HCT116 (cell line): Measurements from ENCODE around the gene VWA3B. TPM values are rescaled to one million over a fixed set of nuclear protein-coding genes. Genes with fewer than 3 reads are reported as not detected.

Source experiments
- ATAC-seq: fragments of 200-7000 bp; cut with Tn5 transposase; 2 replicates; pipeline ENCODE4 v1.9.1; 2020; ENCODE audit warnings: mild to moderate bottlenecking, moderate library complexity
- BruUV-seq: library from RNA; stranded (reverse); fragments of 400-500 nt; replicated peaks from 2 replicates; lab custom pipeline; 2021; lab: Mats Ljungman, UMichigan
- CTCF ChIA-PET: fragments of 300-600 bp; sonication (Branson Sonifier 250); formaldehyde crosslinking; loops from one replicate; lab custom pipeline; 2021; ENCODE audit warnings: antibody characterized with exemption; lab: Charles Lee
- POLR2A ChIA-PET: fragments of 300-600, 350-600 bp; sonication (Branson Sonifier 250); formaldehyde crosslinking; loops from one replicate; lab custom pipeline; 2021; ENCODE audit warnings: antibody characterized with exemption; lab: Charles Lee
- RAD21 ChIA-PET, 2 experiments: fragments of 300-600 bp; sonication (Branson Sonifier 250); formaldehyde crosslinking; loops; one replicate each; lab custom pipeline; 2023; ENCODE audit warnings: low total read pairs in 2 of 2; ENCODE audit not compliant: uncharacterized antibody in 2 of 2, unreplicated experiment in 2 of 2, low non-redundant PET in 1 of 2; lab: Charles Lee
- DNase-seq: peaks from one replicate; pipeline ENCODE4 v3.0.0-alpha.2; 2010; ENCODE audit warnings: low read depth, low spot score
- H2AFZ ChIP-seq: fragments of 200-600 bp; shearing (Covaris generic), sonication (generic); 2 replicates; pipeline ENCODE4 v1.6.1; 2017; ENCODE audit warnings: low read depth, mixed run types, mixed read lengths, antibody characterized with exemption, low read length; ENCODE audit not compliant: poor library complexity, severe bottlenecking
- H3K27ac ChIP-seq: 2 replicates; pipeline ENCODE4 v1.5.1; 2012; ENCODE audit warnings: low read depth, low read length
- H3K27me3 ChIP-seq: fragments of 200-600 bp; sonication (generic); 2 replicates; pipeline ENCODE4 v1.6.1; 2016; ENCODE audit warnings: mixed run types, low read length, mixed read lengths; ENCODE audit not compliant: insufficient read depth
- H3K36me3 ChIP-seq, 2 experiments: fragments of 200-500 bp in 1 of 2; fragments of 200-600 bp in 1 of 2; sonication (Bioruptor generic) in 1 of 2; sonication (generic) in 1 of 2; 2 replicates each; pipeline versions ENCODE4 v1.5.1 to v1.6.1; 2014 to 2016; ENCODE audit warnings: low read length in 2 of 2, inconsistent platforms in 1 of 2, mixed read lengths in 1 of 2, mixed run types in 1 of 2; ENCODE audit not compliant: insufficient read depth in 2 of 2, control insufficient read depth in 1 of 2
- H3K4me1 ChIP-seq, 2 experiments: fragments of 200-600 bp in 1 of 2; sonication (generic) in 1 of 2; 2 replicates each; pipeline versions ENCODE4 v1.5.1 to v1.6.1; 2012 to 2017; ENCODE audit warnings: low read length in 2 of 2, inconsistent platforms in 1 of 2, mild to moderate bottlenecking in 1 of 2, mixed read lengths in 1 of 2, mixed run types in 1 of 2, moderate library complexity in 1 of 2; ENCODE audit not compliant: insufficient read depth in 2 of 2, control insufficient read depth in 1 of 2
- H3K4me2 ChIP-seq: fragments of 200-600 bp; sonication (generic); 2 replicates; pipeline ENCODE4 v1.6.1; 2017; ENCODE audit warnings: mixed run types, low read length, mixed read lengths
- H3K4me3 ChIP-seq, 2 experiments: fragments of 200-600 bp in 1 of 2; sonication (generic) in 1 of 2; replicated peaks in 1 of 2; 2 replicates each; pipeline ENCODE4 v1.5.1; 2011 to 2016; ENCODE audit warnings: low read length in 2 of 2, control low read depth in 1 of 2, low read depth in 1 of 2, mild to moderate bottlenecking in 1 of 2, mixed read lengths in 1 of 2, mixed run types in 1 of 2
- H3K79me2 ChIP-seq: fragments of 200-600 bp; sonication (generic); 2 replicates; pipeline ENCODE4 v1.6.1; 2017; ENCODE audit warnings: mild to moderate bottlenecking, mixed run types, low read length, moderate library complexity, mixed read lengths; ENCODE audit not compliant: insufficient read depth
- H3K9ac ChIP-seq: fragments of 200-600 bp; sonication (generic); 2 replicates; pipeline ENCODE4 v1.6.1; 2016; ENCODE audit warnings: low read length, mixed read lengths
- H3K9me2 ChIP-seq: fragments of 200-600 bp; sonication (generic), shearing (Covaris generic); 2 replicates; pipeline ENCODE4 v1.6.1; 2017; ENCODE audit warnings: mixed run types, mild to moderate bottlenecking, moderate library complexity; ENCODE audit not compliant: insufficient read depth
- H3K9me3 ChIP-seq, 2 experiments: fragments of 200-500 bp in 1 of 2; fragments of 200-600 bp in 1 of 2; sonication (Bioruptor generic) in 1 of 2; sonication (generic) in 1 of 2; 2 replicates each; pipeline ENCODE4 v1.6.1; 2014 to 2017; ENCODE audit warnings: low read length in 2 of 2, mixed read lengths in 2 of 2, inconsistent platforms in 1 of 2, low read depth in 1 of 2, mild to moderate bottlenecking in 1 of 2, mixed run types in 1 of 2, moderate library complexity in 1 of 2; ENCODE audit not compliant: control insufficient read depth in 1 of 2, insufficient read depth in 1 of 2
- H4K20me1 ChIP-seq: fragments of 200-600 bp; sonication (generic), shearing (Covaris generic); 2 replicates; pipeline ENCODE4 v1.6.1; 2017; ENCODE audit warnings: mixed run types, mild to moderate bottlenecking, moderate library complexity; ENCODE audit not compliant: insufficient read depth
- ATF3 ChIP-seq: IDR thresholded peaks from 2 replicates; pipeline ENCODE4 v1.6.1; 2012
- CBX3 ChIP-seq: IDR thresholded peaks from 2 replicates; pipeline ENCODE4 v1.6.1; 2012; ENCODE audit warnings: low read depth
- CTCF ChIP-seq, 3 experiments: fragments of 200-600 bp in 1 of 3; sonication (generic) in 1 of 3; IDR thresholded peaks in 2 of 3; conservative IDR thresholded peaks in 1 of 3; 2 replicates each; pipeline ENCODE4 v1.5.1; 2012 to 2017; ENCODE audit warnings: low read depth in 2 of 3, low read length in 2 of 3, antibody characterized with exemption in 1 of 3, borderline replicate concordance in 1 of 3, control low read depth in 1 of 3, mild to moderate bottlenecking in 1 of 3, mixed read lengths in 1 of 3, mixed run types in 1 of 3, moderate library complexity in 1 of 3; ENCODE audit not compliant: insufficient read depth in 1 of 3
- EGR1 ChIP-seq: IDR thresholded peaks from 2 replicates; pipeline ENCODE4 v1.6.1; 2012; ENCODE audit warnings: low read depth
- ELF1 ChIP-seq: IDR thresholded peaks from 2 replicates; pipeline ENCODE4 v1.6.1; 2012; ENCODE audit warnings: low read depth, borderline replicate concordance
- EZH2 ChIP-seq: fragments of 200-600 bp; sonication (generic); IDR thresholded peaks from 2 replicates; pipeline ENCODE4 v1.6.1; 2017; ENCODE audit warnings: antibody characterized with exemption, mixed run types
- EZH2phosphoT487 ChIP-seq: fragments of 200-600 bp; IDR thresholded peaks from 2 replicates; pipeline ENCODE4 v1.6.1; 2018; ENCODE audit warnings: antibody characterized with exemption, borderline replicate concordance
- FOSL1 ChIP-seq: IDR thresholded peaks from 2 replicates; pipeline ENCODE4 v1.6.1; 2012; ENCODE audit warnings: low read depth
- JUND ChIP-seq: IDR thresholded peaks from 2 replicates; pipeline ENCODE4 v1.6.1; 2012
- MAX ChIP-seq: IDR thresholded peaks from 2 replicates; pipeline ENCODE4 v1.6.1; 2012
- POLR2A ChIP-seq: IDR thresholded peaks from 2 replicates; pipeline ENCODE4 v1.7.0; 2011; ENCODE audit warnings: borderline replicate concordance; ENCODE audit not compliant: insufficient read depth, insufficient read length; ENCODE audit errors: extremely low read depth
- POLR2AphosphoS5 ChIP-seq: IDR thresholded peaks from 2 replicates; pipeline ENCODE4 v1.6.1; 2011; ENCODE audit warnings: mild to moderate bottlenecking, low read depth, low read length, moderate library complexity
- RAD21 ChIP-seq: IDR thresholded peaks from 2 replicates; pipeline ENCODE4 v1.6.1; 2012; ENCODE audit warnings: low read depth, mild to moderate bottlenecking
- REST ChIP-seq: IDR thresholded peaks from 2 replicates; pipeline ENCODE4 v1.6.1; 2012; ENCODE audit warnings: low read depth
- SP1 ChIP-seq: IDR thresholded peaks from 2 replicates; pipeline ENCODE4 v1.6.1; 2012; ENCODE audit warnings: low read depth
- SRF ChIP-seq: IDR thresholded peaks from 2 replicates; pipeline ENCODE4 v1.6.1; 2012; ENCODE audit warnings: low read depth
- TCF7L2 ChIP-seq: IDR thresholded peaks from 2 replicates; pipeline ENCODE4 v1.7.0; 2011; ENCODE audit warnings: borderline replicate concordance, inconsistent platforms; ENCODE audit not compliant: insufficient read depth, insufficient read length; ENCODE audit errors: extremely low read depth
- YY1 ChIP-seq: IDR thresholded peaks from 2 replicates; pipeline ENCODE4 v1.6.1; 2011; ENCODE audit warnings: low read length, low read depth, moderate library complexity, mild to moderate bottlenecking; ENCODE audit not compliant: insufficient replicate concordance; ENCODE audit errors: extremely low read depth
- ZFX ChIP-seq: fragments of 450-650 bp; IDR thresholded peaks from 2 replicates; pipeline ENCODE4 v1.6.1; 2017
- ZNF274 ChIP-seq: fragments of 200-500 bp; sonication (Bioruptor generic); IDR thresholded peaks from 2 replicates; pipeline ENCODE4 v1.6.1; 2014; ENCODE audit warnings: mild to moderate bottlenecking, low read depth, low read length, inconsistent platforms
- intact Hi-C: fragments of 100-400 bp; cut with micrococcal nuclease; formaldehyde crosslinking; loops from 2 replicates; pipeline ENCODE4 v1.10.0; 2022
- total RNA-seq: library from RNA; stranded (reverse); gene quantifications from one replicate; pipeline ENCODE4 v1.2.1, GENCODE V29; 2021; ENCODE audit not compliant: unreplicated experiment

Gene VWA3B
- total RNA-seq, 1 experiment from 2014 or later: 0.47 TPM

DNA sequence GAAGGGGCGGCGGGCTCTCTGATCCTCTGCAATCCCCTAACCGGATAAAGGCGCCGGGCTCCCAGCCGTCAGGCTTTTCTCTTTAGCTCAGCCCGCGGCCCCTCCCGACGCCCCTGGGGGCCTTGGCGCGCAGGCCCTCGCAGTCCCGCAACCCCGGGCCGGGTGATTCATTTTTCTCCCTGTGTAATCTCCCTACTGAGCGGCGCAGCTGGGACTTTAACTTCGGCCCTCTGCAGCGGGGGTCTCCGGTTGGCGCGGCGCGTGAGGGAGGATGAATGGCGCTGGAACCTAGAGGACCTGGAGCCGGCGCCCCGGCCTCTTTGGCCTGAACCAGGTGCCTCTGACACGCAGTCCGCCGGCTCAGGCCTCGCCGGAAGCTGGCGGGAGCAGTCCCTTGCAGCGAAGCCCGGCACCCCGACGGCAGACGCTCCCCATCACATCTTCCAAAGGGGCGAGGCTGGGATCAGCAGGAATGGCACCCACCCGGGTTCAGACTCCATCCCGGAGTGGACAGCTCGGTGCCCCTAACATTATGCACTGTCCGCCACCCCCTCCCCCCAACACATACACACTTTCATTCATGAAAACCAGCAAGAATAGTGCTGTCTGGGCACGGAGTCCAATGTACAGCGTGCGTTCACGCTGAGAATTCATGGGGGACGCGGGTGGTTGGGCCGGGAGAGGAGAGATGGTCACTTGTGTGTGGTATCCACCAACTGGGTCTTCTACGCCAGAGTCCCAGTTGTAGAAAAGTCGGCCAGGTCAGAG, 260.5 kb downstream of the VWA3B start:
- H3K79me2 ChIP-seq: no peaks in the 10 kb centered on the region
- no peaks in the 10 kb centered on the region for H3K9me3 ChIP-seq
- CTCF ChIA-PET: no interaction called here
- peaks cover 21% of the 10 kb centered on the region; the same call in 1 of the 2 replicates for H3K27me3 ChIP-seq
- H3K36me3 ChIP-seq: no peaks in the 10 kb centered on the region
- no peak overlapping the region for H3K27ac ChIP-seq
- H3K4me1 ChIP-seq: no peaks in the 10 kb centered on the region
- no peak overlapping the region for H3K4me3 ChIP-seq
- TF ChIP-seq ZNF274: no peak
- TF ChIP-seq YY1: no peak
- no peak for TF ChIP-seq EZH2phosphoT487
- no peak for TF ChIP-seq POLR2AphosphoS5
- no peak for TF ChIP-seq SRF
- TF ChIP-seq ELF1: no peak
- TF ChIP-seq CBX3: no peak
- TF ChIP-seq ZFX: no peak
- no peak for TF ChIP-seq REST
- TF ChIP-seq FOSL1: no peak
- no peak for TF ChIP-seq EZH2
- TF ChIP-seq MAX: no peak
- TF ChIP-seq CTCF (IDR thresholded peaks at IDR 0.05 in 2 of 3, conservative IDR thresholded peaks at IDR 0.05 in 1 of 3; ENCODE audit: borderline replicate concordance in 1 of 3, insufficient read depth in 1 of 3, low read depth in 2 of 3, low read length in 2 of 3): no peak
- TF ChIP-seq JUND: no peak
- no peak for TF ChIP-seq ATF3
- TF ChIP-seq POLR2A: no peak
- TF ChIP-seq TCF7L2: no peak
- no peak for TF ChIP-seq EGR1
- TF ChIP-seq SP1: no peak
- TF ChIP-seq RAD21: no peak
- TF ChIP-seq, all 23 proteins: peak for 0
- Histone ChIP-seq H3K9me2 (no peaks in the 10 kb centered on the region), H3K4me2 (no peak overlapping the region), H4K20me1 (no peaks in the 10 kb centered on the region), H3K9ac (no peak overlapping the region), H2AFZ (no peak overlapping the region)
- RAD21 ChIA-PET: no interaction called here
- POLR2A ChIA-PET: no interaction called here
- no peak for DNase-seq
- intact Hi-C loops: no loop called here
- no TSS peak for BruUV-seq
- ATAC-seq: no peak
